Tibial nerve (tissue), 4 donors: ENCODE data around the gene MYO3B.

Source experiments
- EP300 ChIP-seq, 2 donors: sonication (generic); formaldehyde crosslinking; IDR thresholded peaks; one replicate each; pipeline ENCODE4 v1.6.1; 2017; ENCODE audit warnings: antibody characterized with exemption in 2 of 2, mild to moderate bottlenecking in 1 of 2
- POLR2A ChIP-seq, 2 donors: fragments of 450-650 bp; IDR thresholded peaks; one replicate each; pipeline ENCODE4 v1.6.1; 2017; ENCODE audit warnings: antibody characterized with exemption in 2 of 2, mild to moderate bottlenecking in 2 of 2, moderate library complexity in 2 of 2
- TF ChIP-seq, protein P1 (sequence below), 5 experiments: fragments of 200-600 bp in 3 of 5; fragments of 450-650 bp in 2 of 5; sonication (generic) in 3 of 5; IDR thresholded peaks; one replicate each; pipeline ENCODE4 v1.5.1; 2016 to 2019; ENCODE audit warnings: antibody characterized with exemption in 5 of 5, mild to moderate bottlenecking in 3 of 5, moderate library complexity in 2 of 5

DNA sequence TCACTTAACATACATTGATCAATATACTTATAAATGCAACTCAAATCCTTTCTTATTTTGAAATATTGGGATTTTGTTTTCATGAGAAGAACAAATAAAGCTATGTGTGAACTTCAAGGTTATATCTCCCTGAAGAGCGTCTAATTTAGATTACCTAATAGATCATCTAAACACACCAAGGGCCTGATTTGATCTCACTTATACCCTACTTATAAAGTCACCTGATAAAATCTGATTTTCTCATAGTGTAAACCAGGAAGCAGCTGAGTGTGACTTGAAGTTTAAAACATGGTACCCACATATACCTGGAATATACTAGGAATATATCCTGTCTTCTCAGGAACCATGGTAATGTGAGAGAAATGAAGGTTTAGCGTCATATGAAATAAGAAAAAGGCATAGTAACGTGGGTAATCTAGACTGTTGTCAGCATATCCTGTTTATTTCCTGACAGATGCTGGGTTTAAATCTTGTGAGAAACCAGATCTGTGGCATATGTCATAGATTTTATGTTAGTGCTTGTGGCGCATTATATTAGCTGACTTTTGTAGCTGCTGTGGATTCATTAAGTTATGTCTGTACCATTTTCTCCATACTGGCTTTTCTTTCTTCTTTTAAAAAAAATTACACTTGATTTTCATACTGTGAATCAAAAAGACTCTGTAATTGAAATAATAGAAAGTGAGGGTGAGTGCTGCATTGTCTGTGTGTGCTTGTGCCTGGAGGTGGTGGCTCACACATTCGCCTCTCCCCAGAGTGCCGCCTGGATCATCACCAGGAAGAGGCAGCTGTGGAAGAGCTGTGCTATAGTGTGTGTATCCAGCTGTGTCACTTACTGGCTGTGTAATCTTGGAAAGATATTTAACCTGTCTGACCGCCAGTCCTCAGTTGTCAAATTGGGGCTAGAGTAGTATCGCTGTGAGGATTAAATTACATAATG is 164.0 kb downstream of the MYO3B start:
- TF ChIP-seq, protein P1, sequence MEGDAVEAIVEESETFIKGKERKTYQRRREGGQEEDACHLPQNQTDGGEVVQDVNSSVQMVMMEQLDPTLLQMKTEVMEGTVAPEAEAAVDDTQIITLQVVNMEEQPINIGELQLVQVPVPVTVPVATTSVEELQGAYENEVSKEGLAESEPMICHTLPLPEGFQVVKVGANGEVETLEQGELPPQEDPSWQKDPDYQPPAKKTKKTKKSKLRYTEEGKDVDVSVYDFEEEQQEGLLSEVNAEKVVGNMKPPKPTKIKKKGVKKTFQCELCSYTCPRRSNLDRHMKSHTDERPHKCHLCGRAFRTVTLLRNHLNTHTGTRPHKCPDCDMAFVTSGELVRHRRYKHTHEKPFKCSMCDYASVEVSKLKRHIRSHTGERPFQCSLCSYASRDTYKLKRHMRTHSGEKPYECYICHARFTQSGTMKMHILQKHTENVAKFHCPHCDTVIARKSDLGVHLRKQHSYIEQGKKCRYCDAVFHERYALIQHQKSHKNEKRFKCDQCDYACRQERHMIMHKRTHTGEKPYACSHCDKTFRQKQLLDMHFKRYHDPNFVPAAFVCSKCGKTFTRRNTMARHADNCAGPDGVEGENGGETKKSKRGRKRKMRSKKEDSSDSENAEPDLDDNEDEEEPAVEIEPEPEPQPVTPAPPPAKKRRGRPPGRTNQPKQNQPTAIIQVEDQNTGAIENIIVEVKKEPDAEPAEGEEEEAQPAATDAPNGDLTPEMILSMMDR (IDR thresholded peaks at IDR 0.05), result no peak
- TF ChIP-seq EP300 (IDR thresholded peaks at IDR 0.05), result no peak
- no peak for TF ChIP-seq POLR2A (IDR thresholded peaks at IDR 0.05)
